GM19438 (cell line): ENCODE measurements around the gene CCDC51.
"Not testable (repeated sequence)": the region's sequence is repeated elsewhere in the genome, so short reads cannot be mapped to it uniquely, and the experiment has no call there.

ENCODE experiments used
- ATAC-seq: cut with Tn5 transposase; IDR thresholded peaks from one replicate; pipeline ENCODE4 v1.9.1; 2021; ENCODE audit warnings: low read depth; ENCODE audit not compliant: unreplicated experiment

CCDC51 gene

DNA sequence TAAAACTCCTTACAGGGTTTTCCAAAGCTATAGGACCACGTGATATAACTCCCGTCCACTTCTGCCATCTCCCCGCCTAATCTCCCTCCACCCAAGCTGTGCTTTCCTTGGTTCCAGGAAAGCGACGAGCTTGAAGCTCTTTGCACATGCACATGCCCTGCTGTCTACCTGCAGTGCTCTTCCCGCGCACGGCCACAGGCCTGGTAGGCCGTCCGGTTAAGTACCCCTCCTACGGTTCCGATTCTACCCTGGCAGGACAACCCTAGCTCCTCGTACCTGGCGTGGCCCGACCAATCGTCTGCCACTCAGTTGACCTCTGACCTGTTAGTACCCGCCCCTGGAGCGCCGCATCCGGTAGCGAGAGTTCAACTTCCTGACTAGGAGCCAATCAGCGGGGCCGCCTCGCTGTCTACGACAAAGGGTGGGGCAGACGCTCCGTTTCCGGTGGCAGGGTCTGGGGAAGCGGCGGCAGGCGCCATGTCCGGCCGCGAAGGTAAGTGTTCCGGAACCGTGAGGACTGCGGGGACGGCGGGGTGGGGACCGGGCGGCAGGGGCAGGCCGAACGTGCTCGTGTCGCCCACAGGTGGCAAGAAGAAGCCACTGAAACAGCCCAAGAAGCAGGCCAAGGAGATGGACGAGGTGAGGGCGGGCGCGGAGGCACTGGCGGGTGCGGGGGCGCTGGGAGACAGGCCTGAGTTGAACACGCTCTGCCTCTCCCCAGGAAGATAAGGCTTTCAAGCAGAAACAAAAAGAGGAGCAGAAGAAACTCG is at the start of gene CCDC51, which contains the start of gene TMA7:
Gene CCDC51 (minus strand): TSS at position 300 of the 770 bp plus-strand sequence. CDS start 4,991 bp downstream, outside the sequence.
Gene TMA7 (plus strand): TSS at position 438 of the 770 bp plus-strand sequence. CDS start 40 bp downstream, at position 478.
- ATAC-seq = peak; percentile 95

DNA sequence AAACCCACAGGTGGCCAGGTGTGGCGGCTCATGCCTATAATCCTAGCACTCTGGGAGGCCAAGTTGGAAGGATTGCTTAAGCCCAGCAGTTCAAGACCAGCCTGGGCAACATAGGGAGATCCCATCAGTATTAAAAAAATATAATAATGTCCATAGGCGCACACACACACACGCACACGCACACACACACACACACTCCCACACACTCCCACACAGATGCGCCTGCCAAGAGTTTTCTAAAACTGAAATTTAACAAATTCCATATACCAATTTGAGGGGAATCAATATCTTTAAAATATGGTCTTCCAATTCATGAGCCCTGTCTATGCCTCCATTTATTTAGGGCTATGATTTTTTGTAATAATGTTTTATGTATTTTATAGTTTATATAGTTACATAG is 47.0 kb upstream of the CCDC51 start:
- ATAC-seq = no peak

GRCh38 chr3:48482822-48483221 is 42.9 kb upstream of the CCDC51 start:
- not testable (repeated sequence) for ATAC-seq

DNA sequence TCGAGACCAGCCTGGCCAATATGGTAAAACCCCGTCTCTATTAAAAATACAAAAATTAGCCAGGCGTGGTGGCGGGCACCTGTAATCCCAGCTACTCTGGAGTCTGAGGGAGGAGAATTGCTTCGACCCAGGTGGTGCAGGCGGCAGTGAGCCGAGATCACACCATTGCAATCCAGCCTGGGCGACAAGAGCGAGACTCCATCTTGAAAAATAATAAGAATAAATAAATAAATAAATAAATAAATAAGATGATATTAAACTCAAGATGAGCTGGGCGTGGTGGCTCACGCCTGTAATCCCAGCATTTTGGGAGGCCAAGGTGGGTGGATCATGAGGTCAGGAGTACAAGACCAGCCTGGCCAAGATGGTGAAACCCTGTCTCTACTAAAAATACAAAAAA is 41.0 kb upstream of the CCDC51 start:
- not testable (repeated sequence) for ATAC-seq

DNA sequence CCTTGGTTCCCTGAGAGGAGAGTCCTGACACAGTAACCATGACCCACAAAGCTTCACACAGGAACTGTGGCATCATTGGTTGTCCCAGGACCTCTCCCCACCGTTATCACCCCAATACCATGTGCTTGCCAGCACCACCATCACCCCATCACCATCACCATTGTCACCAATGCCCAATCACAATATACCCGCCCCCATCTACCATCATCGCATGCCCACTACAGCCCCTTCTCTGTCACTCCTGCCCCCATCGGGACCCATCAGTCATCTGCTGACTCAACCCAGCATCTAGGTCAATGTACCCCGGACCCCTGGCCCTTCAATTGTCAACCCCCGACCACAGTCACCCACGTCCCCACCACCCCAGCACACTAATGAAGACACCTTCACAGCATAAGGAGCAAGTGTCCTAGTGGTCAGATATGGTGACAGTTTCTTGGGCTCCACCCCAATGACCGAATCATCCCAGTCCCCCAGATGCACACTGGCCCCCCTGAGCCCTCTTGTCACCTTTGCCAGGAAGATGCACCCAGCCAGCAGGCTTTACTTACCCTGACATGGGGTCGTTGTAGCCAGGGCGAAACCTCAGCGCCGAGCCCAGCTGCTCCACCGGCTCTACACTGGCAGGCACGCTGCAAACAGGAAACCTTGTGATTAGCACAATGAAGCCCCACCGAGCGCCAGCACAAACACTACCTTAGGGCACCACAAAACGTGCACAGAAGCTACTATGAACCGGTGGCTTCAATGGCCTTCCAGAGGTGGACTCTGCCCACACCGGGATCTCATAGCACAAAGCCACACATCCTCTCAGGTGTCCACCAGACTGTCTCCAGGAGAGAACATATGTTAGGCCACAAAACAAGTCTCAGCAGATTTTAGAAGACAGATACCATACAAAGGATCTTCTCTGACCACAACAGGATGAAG is 39.0 kb upstream of the CCDC51 start:
- ATAC-seq = no peak

- ATAC-seq = no peak
These were observed 38.1 kb upstream of the CCDC51 start for GRCh38 chr3:48477959-48478520.

- ATAC-seq = no peak
These were observed 36.6 kb upstream of the CCDC51 start for GRCh38 chr3:48476426-48477053.

DNA sequence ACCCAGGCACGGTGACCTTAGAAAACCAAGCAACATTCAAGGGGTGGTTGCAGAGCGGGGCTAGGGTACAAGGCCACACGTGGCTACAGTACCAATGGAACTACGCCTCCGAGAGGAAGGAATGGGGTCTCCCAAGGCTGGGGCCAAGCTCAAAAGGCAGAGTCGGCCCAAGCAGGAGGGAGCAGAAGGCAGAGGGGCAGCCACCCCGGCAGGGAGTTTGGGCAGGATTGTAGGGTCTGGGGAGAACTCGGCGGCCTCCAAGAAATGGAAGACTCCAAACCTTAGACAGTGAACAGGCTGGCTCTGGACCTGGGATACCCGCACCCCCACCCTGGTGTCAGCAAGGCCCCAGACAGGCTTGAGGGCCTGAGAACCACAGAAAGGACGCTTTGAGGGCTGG is 35.3 kb upstream of the CCDC51 start:
- ATAC-seq = no peak

- ATAC-seq = no peak
These were observed 34.7 kb upstream of the CCDC51 start for GRCh38 chr3:48474619-48475018.

DNA sequence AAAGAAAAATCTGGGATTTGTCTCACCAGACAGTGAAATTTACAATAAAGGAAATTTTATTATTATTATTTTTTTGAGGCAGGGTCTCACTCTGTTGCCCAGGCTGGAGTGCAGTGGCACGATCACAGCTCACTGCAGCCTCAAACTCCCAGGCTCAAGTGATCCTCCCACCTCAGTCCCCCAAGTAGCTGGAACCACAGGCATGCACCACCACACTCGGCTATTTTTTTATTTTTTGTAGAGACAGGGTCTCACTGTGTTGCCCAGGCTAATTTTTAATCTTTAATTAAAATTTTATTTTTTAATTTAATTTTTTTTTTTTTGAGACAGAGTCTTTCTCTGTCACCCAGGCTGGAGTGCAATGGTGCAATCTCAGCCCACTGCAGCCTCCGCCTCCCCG is 34.1 kb upstream of the CCDC51 start:
- ATAC-seq = not testable (repeated sequence)

DNA sequence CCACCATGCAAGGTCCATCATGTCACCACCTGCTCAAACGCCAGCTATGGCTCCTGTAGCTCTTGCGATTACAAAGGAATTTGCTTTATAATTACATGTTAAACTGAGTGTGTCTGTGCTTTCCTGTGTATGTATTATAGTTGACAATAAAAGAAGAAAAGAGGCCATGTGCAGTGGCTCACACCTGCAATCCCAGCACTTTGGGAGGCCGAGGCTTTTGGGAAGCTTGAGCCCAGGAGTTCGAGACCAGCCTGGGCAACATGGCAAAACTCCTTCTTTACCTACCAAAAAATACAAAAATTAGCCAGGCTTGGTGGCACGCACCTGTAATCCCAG is 33.7 kb upstream of the CCDC51 start:
- no peak for ATAC-seq

GRCh38 chr3:48472923-48473616 is 33.2 kb upstream of the CCDC51 start:
- peak; percentile 87 for ATAC-seq

- peak; percentile 14 for ATAC-seq
These were observed 32.7 kb upstream of the CCDC51 start for GRCh38 chr3:48472673-48472922.

- ATAC-seq = no peak
These were observed 30.4 kb upstream of the CCDC51 start for GRCh38 chr3:48470286-48470685.

GRCh38 chr3:48469046-48469915 is 29.4 kb upstream of the CCDC51 start:
- no peak for ATAC-seq

DNA sequence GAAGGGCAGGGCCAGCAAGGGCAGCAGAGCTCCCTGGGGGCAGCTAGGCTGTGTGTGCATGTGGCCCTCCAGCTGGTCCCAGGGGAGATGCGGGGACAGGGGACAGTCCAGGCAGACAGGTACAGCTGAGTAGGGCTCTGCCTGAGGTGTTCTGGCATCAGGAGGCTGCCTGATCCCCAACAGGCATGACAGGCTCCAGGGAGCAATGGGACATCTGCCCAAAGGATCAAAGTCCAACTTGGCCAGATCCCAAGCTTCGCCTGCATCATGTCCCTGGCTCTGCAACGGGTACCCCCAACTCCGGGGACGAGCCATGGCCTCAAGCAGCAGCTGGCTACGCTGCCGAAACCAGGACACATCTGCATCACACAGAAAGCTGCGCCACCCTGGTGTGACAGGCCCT is 28.4 kb upstream of the CCDC51 start:
- ATAC-seq = no peak

DNA sequence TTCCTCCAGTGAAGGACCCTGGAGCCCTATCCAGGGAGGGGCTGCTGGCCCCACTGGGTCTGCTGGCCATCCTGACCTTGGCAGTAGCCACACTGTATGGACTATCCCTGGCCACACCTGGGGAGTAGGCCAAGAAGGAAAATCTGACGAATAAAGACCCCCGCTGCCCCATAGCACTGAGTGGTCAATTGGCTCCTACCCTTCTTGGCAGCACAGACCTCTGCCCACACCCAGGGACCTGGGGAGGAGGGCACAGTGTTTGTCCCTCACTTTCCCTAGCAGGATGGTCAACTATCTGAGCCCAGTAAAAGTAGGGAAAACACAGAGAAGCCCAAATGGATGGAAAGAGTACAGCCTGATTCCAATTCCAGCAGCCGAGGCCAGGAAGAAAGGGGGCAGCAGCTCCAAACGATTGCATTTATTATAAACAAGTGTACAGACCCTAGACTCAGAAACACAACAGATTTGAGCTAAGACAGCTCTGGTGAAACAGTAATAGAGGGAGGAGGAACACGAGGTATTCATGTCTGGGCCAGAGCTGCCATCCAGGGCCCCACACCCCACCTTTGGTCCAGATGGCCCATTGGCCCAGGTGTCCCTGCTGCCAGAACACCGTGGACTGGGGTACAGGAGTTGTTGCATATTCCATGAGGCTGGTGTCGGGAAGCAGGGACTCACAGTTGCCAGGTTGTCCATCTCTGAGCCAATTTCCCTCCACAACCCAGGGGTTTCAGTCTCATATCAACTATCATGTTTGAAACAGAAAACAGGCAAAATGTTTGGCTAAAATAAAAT is 27.8 kb upstream of the CCDC51 start:
- no peak for ATAC-seq

DNA sequence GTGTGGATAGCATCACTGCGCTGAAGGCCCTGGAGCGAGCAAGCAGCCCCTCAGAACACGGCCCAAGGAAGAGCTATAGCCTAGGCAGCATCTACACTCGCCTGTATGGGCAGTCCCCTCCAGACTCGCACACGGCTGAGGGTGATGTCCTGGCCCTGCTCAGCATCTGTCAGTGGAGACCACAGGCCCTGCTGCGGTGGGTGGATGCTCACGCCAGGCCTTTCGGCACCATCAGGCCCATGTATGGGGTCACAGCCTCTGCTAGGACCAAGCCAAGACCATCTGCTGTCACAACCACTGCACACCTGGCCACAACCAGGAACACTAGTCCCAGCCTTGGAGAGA is 27.2 kb upstream of the CCDC51 start:
- no peak for ATAC-seq
